SK-N-SH (cell line): Measurements from ENCODE around the gene ALDH3A1. TPM values are rescaled to one million over a fixed set of nuclear protein-coding genes. Genes with fewer than 3 reads are reported as not detected.

Experiments used
- CTCF ChIA-PET: fragments of 300-600, 350-600 bp; formaldehyde crosslinking; extraction: SDS; loops from one replicate; lab custom pipeline; 2021; lab: Yijun Ruan, JAX
- POLR2A ChIA-PET: fragments of 350-600 bp; sonication (Branson Sonifier 250); formaldehyde crosslinking; extraction: SDS; loops from one replicate; lab custom pipeline; 2020; ENCODE audit warnings: antibody characterized with exemption, inconsistent platforms; lab: Yijun Ruan, JAX
- DNase-seq: peaks from one replicate; pipeline ENCODE4 v3.0.0; 2012
- H2AFZ ChIP-seq: fragments of 200-600 bp; sonication (generic); 2 replicates; pipeline ENCODE4 v1.8.1; 2016; ENCODE audit warnings: antibody characterized with exemption, mild to moderate bottlenecking, low read depth
- H3F3A ChIP-seq: fragments of 200-600 bp; sonication (generic); replicated peaks from 2 replicates; pipeline ENCODE3; 2016; ENCODE audit warnings: antibody characterized with exemption, mild to moderate bottlenecking; ENCODE audit not compliant: insufficient read depth
- H3K27ac ChIP-seq, 2 experiments: fragments of 200-500 bp in 1 of 2; fragments of 200-600 bp in 1 of 2; sonication (Bioruptor generic) in 1 of 2; sonication (generic), shearing (Covaris generic) in 1 of 2; 2 replicates each; pipeline versions ENCODE4 v1.5.1 to v1.6.1; 2014 to 2016; ENCODE audit warnings: low read depth in 2 of 2, inconsistent platforms in 1 of 2, low read length in 1 of 2, mild to moderate bottlenecking in 1 of 2, mixed read lengths in 1 of 2
- H3K27me3 ChIP-seq: fragments of 200-600 bp; sonication (generic), shearing (Covaris generic); 2 replicates; pipeline ENCODE4 v1.6.1; 2016; ENCODE audit warnings: mixed run types; ENCODE audit not compliant: insufficient read depth
- H3K36me3 ChIP-seq, 2 experiments: fragments of 200-500 bp in 1 of 2; fragments of 200-600 bp in 1 of 2; sonication (Bioruptor generic) in 1 of 2; sonication (generic) in 1 of 2; replicated peaks in 1 of 2; 2 replicates each; pipeline versions ENCODE3 to v1.5.1; 2014 to 2016; ENCODE audit warnings: low read length in 1 of 2, mild to moderate bottlenecking in 1 of 2; ENCODE audit not compliant: insufficient read depth in 2 of 2, control insufficient read depth in 1 of 2
- H3K4me1 ChIP-seq, 2 experiments: fragments of 200-500 bp in 1 of 2; fragments of 200-600 bp in 1 of 2; sonication (Bioruptor generic) in 1 of 2; sonication (generic), shearing (Covaris generic) in 1 of 2; 2 replicates each; pipeline versions ENCODE4 v1.5.1 to v1.6.1; 2014 to 2016; ENCODE audit warnings: low read depth in 1 of 2, low read length in 1 of 2, mixed run types in 1 of 2; ENCODE audit not compliant: insufficient read depth in 2 of 2, control insufficient read depth in 1 of 2
- H3K4me2 ChIP-seq: fragments of 200-600 bp; sonication (generic), shearing (Covaris generic); 2 replicates; pipeline ENCODE4 v1.6.1; 2017; ENCODE audit warnings: mixed run types
- H3K4me3 ChIP-seq, 2 experiments: fragments of 200-500 bp in 1 of 2; fragments of 200-600 bp in 1 of 2; sonication (Bioruptor generic) in 1 of 2; sonication (generic), shearing (Covaris generic) in 1 of 2; 2 replicates each; pipeline versions ENCODE4 v1.5.1 to v1.8.1; 2014 to 2016; ENCODE audit warnings: low read depth in 2 of 2, inconsistent platforms in 1 of 2, low read length in 1 of 2, mild to moderate bottlenecking in 1 of 2, mixed read lengths in 1 of 2, moderate library complexity in 1 of 2
- H3K79me2 ChIP-seq: fragments of 200-600 bp; sonication (generic); 2 replicates; pipeline ENCODE4 v1.8.1; 2017; ENCODE audit warnings: mild to moderate bottlenecking; ENCODE audit not compliant: insufficient read depth
- H3K9ac ChIP-seq: fragments of 200-600 bp; sonication (generic); 2 replicates; pipeline ENCODE4 v1.6.1; 2017; ENCODE audit warnings: mixed run types
- H3K9me2 ChIP-seq: fragments of 200-600 bp; sonication (generic); 2 replicates; pipeline ENCODE4 v1.6.1; 2017; ENCODE audit warnings: mixed run types
- H3K9me3 ChIP-seq: fragments of 200-600 bp; sonication (generic); 2 replicates; pipeline ENCODE4 v1.6.1; 2017; ENCODE audit warnings: mixed run types, mild to moderate bottlenecking, moderate library complexity
- H4K20me1 ChIP-seq: fragments of 200-600 bp; sonication (generic); 2 replicates; pipeline ENCODE4 v1.6.1; 2017; ENCODE audit warnings: mild to moderate bottlenecking, mixed run types; ENCODE audit not compliant: insufficient read depth
- CHD2 ChIP-seq: fragments of 150-350 bp; IDR thresholded peaks from 2 replicates; pipeline ENCODE4 v1.6.1; 2018; ENCODE audit warnings: low read length; ENCODE audit not compliant: partially characterized antibody
- CTCF ChIP-seq: fragments of 200-600 bp; sonication (generic); IDR thresholded peaks from 2 replicates; pipeline ENCODE4 v1.6.1; 2017; ENCODE audit warnings: antibody characterized with exemption, mild to moderate bottlenecking, moderate library complexity
- ELF1 ChIP-seq: IDR thresholded peaks from 2 replicates; pipeline ENCODE4 v1.4.0; 2012
- EZH2phosphoT487 ChIP-seq: fragments of 200-600 bp; sonication (generic); IDR thresholded peaks from 2 replicates; pipeline ENCODE4 v1.6.1; 2017; ENCODE audit warnings: low read depth, mixed run types, mild to moderate bottlenecking, antibody characterized with exemption, moderate library complexity, borderline replicate concordance
- FOSL2 ChIP-seq: IDR thresholded peaks from 2 replicates; pipeline ENCODE4 v1.4.0; 2012; ENCODE audit warnings: low read depth, mild to moderate bottlenecking, moderate library complexity, borderline replicate concordance
- FOXM1 ChIP-seq: IDR thresholded peaks from 2 replicates; pipeline ENCODE4 v1.4.0; 2012; ENCODE audit warnings: low read depth, mild to moderate bottlenecking
- GABPA ChIP-seq: IDR thresholded peaks from 2 replicates; pipeline ENCODE4 v1.4.0; 2012; ENCODE audit warnings: low read depth, mild to moderate bottlenecking
- GATA2 ChIP-seq: sonication (generic); formaldehyde crosslinking; IDR thresholded peaks from 2 replicates; pipeline ENCODE4 v1.5.0; 2020; ENCODE audit warnings: mild to moderate bottlenecking, missing genetic modification reagents
- IRF3 ChIP-seq: fragments of 150-350 bp; IDR thresholded peaks from 2 replicates; pipeline ENCODE4 v1.6.1; 2016; ENCODE audit warnings: mild to moderate bottlenecking, low read depth, low read length
- JUND ChIP-seq: IDR thresholded peaks from 2 replicates; pipeline ENCODE4 v1.4.0; 2012
- MEF2A ChIP-seq: IDR thresholded peaks from 2 replicates; pipeline ENCODE4 v1.4.0; 2012; ENCODE audit warnings: low read depth, borderline replicate concordance
- RCOR1 ChIP-seq: fragments of 150-350 bp; IDR thresholded peaks from 2 replicates; pipeline ENCODE4 v1.6.1; 2017; ENCODE audit warnings: antibody characterized with exemption, low read length
- REST ChIP-seq: IDR thresholded peaks from 2 replicates; pipeline ENCODE4 v1.6.1; 2012; ENCODE audit warnings: mild to moderate bottlenecking, low read depth, low read length, moderate library complexity
- RXRA ChIP-seq: IDR thresholded peaks from 2 replicates; pipeline ENCODE4 v1.4.0; 2012; ENCODE audit warnings: low read depth, mild to moderate bottlenecking, borderline replicate concordance
- SIN3A ChIP-seq: IDR thresholded peaks from 2 replicates; pipeline ENCODE4 v1.6.1; 2012; ENCODE audit warnings: low read depth, mild to moderate bottlenecking, low read length, moderate library complexity, borderline replicate concordance
- TAF1 ChIP-seq: IDR thresholded peaks from 2 replicates; pipeline ENCODE4 v1.6.1; 2012; ENCODE audit warnings: low read depth, mild to moderate bottlenecking, low read length, moderate library complexity, borderline replicate concordance
- USF1 ChIP-seq: IDR thresholded peaks from 2 replicates; pipeline ENCODE4 v1.4.0; 2012; ENCODE audit warnings: low read depth, borderline replicate concordance
- ZBTB33 ChIP-seq: IDR thresholded peaks from 2 replicates; pipeline ENCODE4 v1.4.0; 2012; ENCODE audit warnings: low read depth, borderline replicate concordance
- WGBS: methylation state at CpG from one replicate; pipeline ENCODE4 v1.1.6; 2017; ENCODE audit warnings: low lambda C conversion rate; 5-methylcytosine and 5-hydroxymethylcytosine counted together
- polyA plus RNA-seq, 3 experiments: library from polyadenylated mRNA; depleted of rRNA; stranded (reverse); fragments of >200 nt; gene quantifications; 2 replicates each; pipeline ENCODE4 v1.2.3, GENCODE V29; 2012

ALDH3A1 gene
- polyA plus RNA-seq, 1 of the 3 experiments (the other 2 are of a cell fraction): 0.79 TPM

GRCh38 chr17:19756546-19756945, 8.4 kb upstream of the ALDH3A1 start:
- WGBS: 91% methylated on average over 10 of the region's 10 CpGs
- peaks cover 16% of the 10 kb centered on the region for H3F3A ChIP-seq
- no peaks in the 10 kb centered on the region for H3K9me3 ChIP-seq
- no peaks in the 10 kb centered on the region for H3K9me2 ChIP-seq
- no peak overlapping the region for H3K4me3 ChIP-seq
- DNase-seq: no peak
- H2AFZ ChIP-seq: no peak overlapping the region
- no peaks in the 10 kb centered on the region for H4K20me1 ChIP-seq
- H3K4me2 ChIP-seq: no peak overlapping the region
- H3K27me3 ChIP-seq: no peaks in the 10 kb centered on the region
- POLR2A ChIA-PET: no interaction called here
- H3K9ac ChIP-seq: no peak overlapping the region
- CTCF ChIA-PET: interaction anchor here (0.9 to 4.7 kb wide), 6 partner anchors 9 to 394 kb away, joined by 3 to 48 read pairs (median 8); partner anchors contain the start of gene B9D1
- H3K4me1 ChIP-seq: peaks cover 10 to 18% of the 10 kb centered on the region in 2 experiments; a peak in 3 of 4 replicates
- H3K79me2 ChIP-seq: no peaks in the 10 kb centered on the region
- H3K27ac ChIP-seq: no peak overlapping the region
- no peak for TF ChIP-seq CHD2
- no peak for TF ChIP-seq IRF3
- no peak for TF ChIP-seq ZBTB33
- no peak for TF ChIP-seq EZH2phosphoT487
- no peak for TF ChIP-seq USF1
- TF ChIP-seq FOXM1: no peak
- no peak for TF ChIP-seq RXRA
- TF ChIP-seq MEF2A: no peak
- no peak for TF ChIP-seq REST
- no peak for TF ChIP-seq RCOR1
- TF ChIP-seq GATA2 (CRISPR knock-in tag): no peak
- no peak for TF ChIP-seq FOSL2
- no peak for TF ChIP-seq TAF1
- no peak for TF ChIP-seq SIN3A
- no peak for TF ChIP-seq ELF1
- no peak for TF ChIP-seq JUND
- no peak for TF ChIP-seq GABPA
- TF ChIP-seq CTCF: no peak
- TF ChIP-seq, all 33 proteins: peak for 0
- H3K36me3 ChIP-seq: no peaks in the 10 kb centered on the region
